SIG-M5 (cell line): ENCODE results near the gene KLK15.
"Not testable (repeated sequence)": the region's sequence is repeated elsewhere in the genome, so short reads cannot be mapped to it uniquely, and the experiment has no call there.

Source experiments
- DNase-seq: peaks from one replicate; lab custom pipeline; 2025; lab: John Stamatoyannopoulos, UW

KLK15 gene

DNA sequence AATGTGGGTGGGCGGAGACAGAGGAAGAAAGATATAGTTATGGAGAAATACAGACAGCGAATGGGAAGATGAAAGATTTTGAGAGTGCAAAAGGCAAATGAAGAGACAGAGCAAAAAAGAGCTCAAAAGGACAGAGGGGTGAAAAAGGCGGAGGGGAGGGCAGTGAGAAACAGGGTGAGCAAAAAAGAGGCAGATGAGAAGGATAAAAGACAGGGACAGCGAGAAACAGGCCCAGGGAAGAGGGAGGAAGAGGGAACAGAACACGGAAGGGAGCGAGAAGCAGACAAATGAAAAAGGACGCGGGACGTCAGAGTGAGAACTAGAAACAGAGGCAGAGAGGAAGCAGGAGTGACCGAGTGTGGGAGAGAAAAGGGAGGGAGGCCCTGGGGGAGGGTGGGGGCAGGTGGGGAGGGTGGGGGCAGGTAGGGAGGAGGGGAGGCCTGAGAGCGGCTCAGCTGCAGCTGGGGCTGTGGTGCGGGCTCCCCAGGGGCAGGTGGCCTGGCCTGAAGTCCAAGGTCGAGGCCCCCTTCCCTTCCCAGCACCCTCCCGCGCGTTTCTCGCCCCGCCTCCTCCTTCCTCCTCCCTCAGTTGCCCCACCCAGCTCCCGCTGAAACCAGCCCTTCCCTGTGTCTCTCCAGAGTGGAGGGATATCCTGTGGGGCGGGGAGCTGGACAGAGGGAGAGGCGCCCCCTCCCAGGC lies 12.7 kb downstream of the KLK15 start:
- DNase-seq, result no peak

DNA sequence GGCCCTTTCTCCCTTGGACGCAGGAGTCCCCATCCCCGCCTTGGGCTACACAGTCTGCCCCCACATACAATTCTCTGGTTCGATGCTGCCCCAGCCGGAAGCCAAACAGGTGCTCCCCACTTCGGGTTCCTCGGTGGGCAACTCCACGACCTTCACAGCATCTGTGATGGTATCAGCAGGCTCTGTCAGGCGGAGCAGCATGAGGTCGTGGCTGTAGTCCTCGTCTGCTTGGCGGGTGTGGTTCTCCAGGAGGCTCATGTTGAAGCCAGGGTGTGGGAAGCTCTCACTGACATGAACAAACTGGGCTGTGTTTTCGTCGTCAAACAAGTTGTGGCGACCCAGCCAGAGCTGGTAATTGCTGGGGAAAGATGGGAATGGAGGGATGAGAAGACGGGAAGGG lies 13.3 kb downstream of the KLK15 start:
- no peak for DNase-seq

DNA sequence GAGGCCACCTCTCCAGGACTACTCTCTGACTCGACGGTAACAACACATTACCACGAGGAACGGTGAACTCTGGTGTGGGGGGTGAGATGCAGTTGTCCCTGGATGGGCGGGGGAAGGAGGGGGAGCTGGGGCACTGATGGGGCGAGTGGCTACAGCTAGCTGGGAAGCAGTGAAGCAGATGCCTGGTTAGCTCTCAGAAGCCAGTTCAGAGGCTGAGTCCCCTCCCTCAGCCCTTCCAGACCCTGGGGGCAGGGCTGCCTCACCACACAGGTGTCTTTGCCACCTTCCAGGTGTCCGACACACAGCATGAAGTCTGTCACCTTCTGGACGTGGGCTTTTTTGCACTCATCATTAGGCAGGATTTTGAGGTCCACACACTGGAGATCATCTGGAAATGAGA lies 13.7 kb downstream of the KLK15 start:
- DNase-seq, result no peak

DNA sequence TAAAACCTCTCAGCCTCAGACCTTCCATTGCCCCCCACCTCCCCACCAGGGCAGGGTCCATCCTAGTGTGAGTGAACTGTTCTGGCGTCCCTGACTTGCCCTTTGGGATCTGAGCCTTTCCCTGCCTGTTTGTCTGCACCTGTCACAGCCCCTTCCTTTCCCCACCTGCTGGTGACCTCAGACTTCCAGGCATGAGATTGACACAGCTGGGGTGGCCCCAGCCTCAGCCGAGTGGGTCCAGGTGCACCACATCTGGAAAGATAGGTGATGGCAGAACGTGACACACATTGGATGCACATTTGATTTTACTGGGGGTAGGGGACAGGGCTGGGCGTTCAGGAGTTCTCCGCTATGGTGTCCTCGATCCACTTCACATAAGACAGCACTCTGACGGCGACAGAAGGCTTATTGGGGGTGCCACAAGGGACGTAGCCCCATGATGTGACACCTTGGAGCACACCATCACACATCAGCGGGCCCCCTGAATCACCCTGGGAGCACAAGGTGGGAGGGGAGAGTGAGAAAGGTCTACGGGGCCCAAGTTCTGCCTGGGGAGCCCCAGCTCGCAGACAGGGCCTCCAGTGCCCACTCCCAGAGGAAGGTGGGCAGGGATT lies 14.4 kb downstream of the KLK15 start:
- no peak for DNase-seq

DNA sequence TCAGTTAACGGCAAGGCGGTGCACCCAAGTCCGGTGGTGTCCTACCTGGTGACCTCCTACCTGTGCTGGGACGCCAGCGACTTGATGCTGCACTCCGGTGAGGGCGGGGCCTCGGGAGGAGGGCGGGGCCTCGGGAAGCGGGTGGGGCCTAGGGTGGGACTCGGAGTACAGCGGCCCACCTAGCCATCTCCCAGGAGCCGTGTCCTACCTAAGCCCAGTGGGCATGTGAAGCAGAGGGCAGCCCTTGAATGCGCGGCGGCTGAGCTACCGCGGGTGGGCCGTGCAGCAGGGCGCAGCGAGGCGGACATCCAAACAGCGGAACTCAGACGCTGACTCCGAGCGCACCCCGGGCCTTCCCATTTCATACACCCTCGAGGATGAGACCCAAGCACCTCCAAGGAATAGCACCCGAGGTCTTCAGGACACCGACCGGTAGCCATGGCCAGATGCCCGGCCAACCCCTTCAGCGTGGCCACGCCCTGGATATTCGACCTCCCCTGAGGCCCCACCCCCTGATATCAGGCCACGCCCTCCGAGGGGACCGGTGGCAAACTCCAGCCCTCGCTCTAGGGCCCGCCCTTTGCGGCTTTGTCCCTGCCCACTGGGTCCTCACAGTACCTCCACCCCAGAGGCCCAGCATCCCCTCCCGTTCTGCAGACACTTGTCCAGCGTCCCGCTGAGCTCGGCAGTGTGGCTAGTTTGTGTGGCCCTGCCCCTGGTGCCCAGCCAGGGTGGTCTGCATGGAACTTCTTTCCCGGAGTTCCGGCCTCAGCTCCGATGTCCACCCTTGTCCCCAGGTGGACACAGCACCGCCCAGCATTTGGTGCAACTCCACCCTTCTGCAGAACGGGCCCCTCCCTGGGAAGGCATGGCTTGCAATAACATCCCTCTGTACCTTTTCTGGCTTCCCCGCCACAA lies 15.2 kb downstream of the KLK15 start:
- DNase-seq, result no peak

DNA sequence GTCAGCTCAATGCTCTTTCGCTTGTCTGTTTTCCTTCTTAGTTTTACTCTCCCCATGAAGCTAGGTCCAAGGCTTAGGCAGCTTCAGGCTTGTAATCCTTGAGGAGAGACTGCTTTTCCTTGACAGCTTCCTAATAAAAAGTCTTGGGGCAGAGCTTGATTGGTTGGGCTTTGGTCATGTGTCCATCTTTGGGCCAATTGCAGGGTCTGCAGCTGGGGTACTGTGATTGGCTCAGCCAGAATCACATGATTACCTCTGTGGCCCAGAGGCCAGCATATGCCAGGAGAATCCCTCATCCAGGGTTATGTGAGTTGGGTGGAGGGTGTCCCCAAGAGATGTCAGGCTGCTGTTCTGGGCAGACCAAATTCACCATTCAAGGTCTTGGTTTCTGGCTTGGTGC lies 17.9 kb downstream of the KLK15 start:
- DNase-seq, result no peak

DNA sequence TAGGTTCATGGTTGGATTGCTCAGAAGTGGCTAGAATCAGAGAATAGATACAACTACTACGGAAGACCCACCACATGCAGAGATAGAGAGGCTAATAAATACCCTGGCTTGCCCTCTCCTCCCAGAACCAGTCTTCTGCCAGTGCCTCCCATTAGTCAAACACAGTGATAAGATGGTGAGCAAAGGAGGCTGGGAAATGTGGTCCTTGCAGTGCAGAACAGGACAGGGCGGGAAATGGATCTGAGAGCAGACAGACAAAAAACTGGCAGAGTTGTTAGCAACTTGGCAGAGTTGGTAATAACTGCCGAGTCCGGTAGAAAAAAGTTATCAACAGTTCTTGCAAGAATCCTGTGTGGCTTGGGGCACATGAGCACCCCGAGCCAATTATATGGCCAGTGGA lies 18.5 kb downstream of the KLK15 start:
- no peak for DNase-seq

DNA sequence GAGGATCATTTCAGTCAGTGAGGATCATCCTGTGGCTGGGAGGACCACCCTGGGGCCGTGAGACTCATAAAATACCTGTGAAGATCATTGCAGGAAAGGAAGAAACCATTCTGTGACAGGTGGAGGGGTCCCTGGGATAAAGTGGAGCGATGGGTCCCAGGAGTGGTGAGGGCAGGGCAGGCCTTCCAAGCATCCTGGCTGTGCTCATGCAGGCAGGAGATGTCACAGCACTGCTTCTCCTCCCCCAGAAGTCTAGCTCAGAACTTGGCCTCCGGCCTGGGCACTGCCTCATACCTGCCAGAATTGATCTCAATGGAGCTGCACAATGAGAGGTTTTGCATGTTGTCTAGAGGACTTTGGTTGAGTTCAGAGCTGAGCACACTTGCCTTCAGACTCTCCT lies 20.9 kb downstream of the KLK15 start:
- DNase-seq, result no peak

DNA sequence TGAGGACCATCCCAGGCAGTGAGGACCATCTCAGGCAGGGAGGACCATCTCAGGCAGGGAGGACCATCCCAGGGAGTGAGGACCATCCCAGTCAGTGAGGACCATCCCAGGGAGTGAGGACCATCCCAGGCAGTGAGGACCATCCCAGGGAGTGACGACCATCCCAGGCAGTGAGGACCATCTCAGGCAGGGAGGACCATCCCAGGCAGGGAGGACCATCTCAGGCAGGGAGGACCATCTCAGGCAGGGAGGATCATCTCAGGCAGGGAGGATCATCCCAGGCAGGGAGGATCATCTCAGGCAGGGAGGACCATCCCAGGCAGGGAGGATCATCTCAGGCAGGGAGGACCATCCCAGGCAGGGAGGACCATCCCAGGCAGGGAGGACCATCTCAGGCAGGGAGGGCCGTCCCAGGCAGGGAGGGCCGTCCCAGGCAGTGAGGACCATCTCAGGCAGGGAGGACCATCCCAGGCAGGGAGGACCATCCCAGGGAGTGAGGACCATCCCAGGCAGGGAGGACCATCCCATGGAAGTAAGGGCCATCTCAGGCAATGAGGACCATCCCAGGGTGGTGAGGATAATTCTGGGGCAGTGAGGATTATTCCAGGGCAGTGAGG lies 21.6 kb downstream of the KLK15 start:
- not testable (repeated sequence) for DNase-seq

DNA sequence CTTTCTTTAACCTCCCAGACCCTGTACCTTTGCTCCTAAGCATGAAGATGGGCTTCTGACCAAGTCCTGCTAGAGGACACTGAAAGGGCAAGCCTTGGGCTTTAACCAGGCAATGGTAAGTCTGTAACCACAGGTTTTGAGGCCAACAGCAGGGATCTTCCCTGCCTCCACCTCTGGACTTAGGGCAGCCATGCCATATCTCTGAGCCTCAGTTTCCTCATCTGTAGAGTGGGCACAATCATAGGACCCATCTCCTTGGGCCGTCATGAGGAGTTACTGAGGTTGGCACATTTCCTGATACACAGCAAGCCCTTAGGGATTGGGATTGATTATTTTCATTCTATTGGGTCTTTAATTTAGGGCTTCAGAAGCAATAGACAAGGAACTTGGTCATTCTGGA lies 24.5 kb downstream of the KLK15 start:
- DNase-seq, result no peak

DNA sequence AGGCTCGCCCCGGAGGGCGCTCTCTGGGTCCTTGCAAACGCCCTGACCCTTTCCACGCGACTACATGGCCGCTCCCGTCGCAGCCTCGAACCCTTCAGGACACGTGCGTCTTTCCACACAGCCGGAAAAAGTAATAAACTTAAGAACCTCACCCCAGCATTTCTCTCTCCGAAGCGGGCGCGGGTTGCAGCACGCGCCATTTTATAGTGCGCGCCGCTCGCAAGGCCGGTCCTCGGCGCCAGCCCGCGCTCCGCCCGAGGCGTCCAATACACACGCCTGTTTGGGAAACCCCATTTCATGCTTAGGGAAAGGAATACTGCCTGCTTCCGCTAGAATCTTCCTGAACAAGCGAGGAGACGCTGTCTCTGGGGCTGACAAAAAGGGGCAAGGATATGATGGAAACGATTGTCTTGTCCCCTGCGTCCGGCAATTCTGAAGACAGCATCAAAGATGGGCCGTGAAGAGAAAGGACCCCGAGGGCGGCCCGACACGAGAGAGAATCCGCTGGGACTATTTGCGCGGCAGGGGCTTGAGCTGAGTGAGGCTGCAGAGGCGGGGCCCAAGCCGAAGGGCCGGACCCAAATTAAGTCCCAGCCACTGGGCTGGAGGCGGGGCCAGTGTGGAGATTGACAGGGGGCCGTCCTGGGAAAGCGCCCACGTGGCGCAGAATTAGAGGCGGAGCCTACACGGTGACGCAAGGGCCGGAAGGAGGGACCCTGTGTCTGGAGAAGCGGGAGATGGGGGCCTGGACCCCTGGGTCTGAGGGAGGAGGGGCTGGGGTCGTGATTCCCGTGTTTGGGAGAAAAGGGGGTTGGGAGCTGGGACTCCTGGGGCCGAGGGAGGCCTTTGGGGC lies 28.7 kb downstream of the KLK15 start:
- peak; percentile 88 for DNase-seq

DNA sequence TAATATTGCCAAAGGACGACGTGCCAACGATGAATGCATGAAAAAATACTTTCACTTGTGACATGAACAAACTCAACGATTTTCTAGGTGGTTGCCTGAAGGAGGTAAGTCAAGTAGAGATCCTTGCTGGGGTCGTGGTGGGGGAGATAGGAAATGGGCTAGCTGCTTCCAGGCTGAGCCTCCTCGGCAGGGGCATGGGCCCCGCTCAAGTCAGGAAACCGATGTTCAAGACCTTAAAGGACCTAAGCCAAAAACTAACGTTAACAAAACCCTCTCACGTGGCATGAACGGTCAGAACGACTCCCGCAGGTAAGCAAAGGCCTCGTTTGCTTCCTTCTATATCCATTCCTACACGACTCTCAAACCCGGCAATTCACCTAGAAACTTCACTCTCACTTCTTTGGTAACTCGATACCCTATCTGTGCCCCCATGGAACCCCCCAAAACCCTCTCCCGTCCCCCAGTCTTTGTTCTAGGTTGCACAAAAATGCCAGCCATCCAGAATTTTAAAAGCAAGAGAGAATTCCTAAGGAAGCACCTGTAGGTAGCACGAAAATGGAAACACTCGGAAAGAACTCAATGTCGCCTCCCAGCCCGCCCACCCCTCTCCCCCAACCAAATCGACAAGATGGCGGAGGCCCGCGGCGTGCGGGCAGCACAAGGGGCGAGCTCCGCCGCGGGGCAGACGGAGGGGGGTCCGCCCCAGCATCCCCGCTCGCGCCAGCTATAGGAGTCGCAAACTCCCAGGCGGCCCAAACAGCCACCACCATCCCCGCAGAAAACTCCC lies 29.5 kb downstream of the KLK15 start:
- no peak for DNase-seq

DNA sequence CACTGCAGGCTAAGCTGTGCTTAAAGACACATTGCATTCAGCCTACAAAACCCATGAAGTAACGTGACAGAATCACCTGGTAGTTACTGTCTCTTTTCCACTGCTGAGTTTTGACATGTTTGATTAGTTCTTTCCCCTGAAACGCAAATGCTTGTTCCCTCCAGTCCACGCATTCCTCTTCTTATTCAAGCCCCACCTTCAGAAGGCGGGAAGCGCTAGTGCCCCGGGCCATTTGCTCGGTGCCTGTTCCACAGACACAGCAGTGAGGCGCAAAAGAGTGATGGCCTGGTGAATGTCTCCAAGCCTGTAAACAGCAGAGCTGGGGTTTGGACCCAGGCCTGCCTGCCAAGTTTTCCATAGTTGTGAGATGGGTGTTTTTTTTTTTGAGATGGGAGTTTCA lies 32.3 kb downstream of the KLK15 start:
- no peak for DNase-seq

DNA sequence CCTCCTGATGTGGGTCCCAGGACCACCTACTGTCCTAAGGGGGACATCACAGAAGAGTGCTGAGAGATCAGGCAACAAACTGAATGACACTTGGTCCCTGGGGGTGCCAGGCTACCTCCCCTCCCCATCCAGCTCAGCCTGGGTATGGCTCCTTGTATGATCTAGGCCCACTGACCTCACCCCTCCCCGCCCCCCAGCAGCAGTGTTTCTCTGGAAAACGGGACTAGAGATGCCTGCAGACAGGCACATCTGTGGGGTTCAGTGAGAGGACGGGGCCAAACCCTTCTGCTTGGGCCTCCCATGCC lies 33.9 kb downstream of the KLK15 start:
- no peak for DNase-seq

DNA sequence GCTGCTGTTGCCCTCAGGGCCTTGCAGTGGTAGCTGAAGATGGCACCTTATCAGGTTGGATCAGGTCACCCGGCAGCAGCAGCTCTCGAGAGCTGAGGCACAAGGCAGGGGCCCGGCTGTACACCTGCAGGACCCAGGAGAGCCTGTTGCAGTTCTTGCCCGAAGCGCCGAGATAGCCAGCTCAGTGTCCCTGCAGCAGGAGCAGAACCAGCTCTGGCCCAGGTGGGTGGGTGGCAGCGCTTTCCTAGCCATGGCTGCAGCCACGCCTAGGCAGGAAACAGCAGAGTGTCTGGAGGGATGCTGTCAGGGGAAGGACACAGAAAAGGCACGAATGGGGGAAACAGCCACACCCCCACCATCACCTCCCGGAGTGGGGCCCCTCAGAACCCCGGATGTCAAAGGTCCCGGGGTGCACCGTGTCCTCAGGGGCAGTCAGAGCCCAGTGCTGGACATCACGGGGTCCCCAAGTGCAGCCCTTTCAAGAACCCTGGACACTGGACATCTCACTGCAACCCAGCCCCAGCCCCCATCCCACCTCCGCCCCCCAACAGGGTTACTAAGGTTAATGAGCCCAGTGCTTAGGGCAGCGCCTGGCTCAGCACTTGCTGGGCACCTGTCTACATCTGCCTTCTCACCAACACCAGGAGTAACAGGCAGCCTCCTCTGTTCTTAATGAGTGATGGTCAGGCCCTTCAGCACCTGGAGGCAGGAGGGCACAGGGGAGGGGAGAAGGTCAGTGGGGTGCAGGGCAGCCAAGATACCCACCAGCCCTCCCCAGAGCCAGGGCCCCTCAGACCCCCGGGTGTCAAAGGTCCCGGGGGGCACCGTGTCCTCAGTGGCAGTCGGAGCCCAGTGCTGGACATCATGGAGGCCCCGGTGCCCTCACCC lies 34.5 kb downstream of the KLK15 start:
- no peak for DNase-seq

DNA sequence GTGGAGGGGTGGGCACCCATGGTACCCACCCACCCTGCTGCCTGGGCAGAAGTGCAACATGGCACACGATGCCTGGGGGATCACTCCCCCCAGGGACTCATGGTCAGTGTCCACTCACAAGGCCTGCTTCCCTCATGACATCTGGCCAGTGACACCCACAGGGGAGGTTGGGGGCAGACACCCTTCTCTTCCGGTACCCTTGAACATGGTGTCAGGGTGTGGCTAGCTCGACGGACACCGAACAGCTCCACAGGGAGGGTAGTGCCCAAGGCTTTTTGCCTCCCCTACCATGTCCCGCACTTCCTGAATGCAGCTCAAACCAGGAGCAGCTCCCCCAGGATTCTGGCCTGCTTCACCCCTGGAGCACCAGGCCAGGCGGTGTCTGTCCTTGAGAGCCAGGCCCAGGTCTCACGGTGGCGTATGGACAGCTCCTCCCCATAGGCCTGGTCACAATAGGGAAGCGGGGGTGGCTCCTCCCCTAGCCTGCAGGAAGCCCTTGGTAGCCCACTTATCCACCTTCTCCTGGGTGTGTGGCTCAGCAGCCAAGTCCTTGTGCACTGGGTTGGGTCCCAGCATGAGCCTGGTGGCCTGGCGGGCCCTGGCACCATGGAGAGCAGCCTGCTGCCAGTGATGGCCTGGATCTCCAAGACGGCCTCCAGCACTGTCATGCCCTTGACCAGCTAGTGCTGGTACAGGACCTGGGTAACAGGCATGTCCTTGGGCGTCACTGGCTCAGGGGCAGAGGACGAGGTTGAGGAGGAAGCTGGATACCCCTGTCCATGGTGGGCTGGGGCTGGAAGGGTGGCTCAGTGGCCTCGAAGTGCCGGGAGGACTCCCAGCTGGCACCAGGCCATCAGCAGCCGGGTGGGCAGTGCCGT lies 35.4 kb downstream of the KLK15 start:
- DNase-seq, result no peak

DNA sequence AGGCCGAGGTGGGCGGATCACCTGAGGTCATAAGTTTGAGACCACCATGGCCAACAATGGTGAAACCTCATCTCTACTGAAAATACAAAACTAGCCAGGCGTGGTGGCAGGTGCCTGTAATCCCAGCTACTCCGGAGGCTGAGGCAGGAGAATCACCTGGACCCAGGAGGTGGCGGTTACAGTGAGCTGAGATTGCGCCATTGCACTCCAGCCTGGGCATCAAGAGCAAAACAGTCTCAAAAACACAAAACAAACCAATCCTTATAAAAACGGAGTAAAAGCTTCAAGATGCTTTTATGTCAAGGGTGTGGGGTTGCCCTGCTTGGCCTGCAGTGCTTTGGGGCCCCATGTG lies 36.0 kb downstream of the KLK15 start:
- DNase-seq, result no peak

DNA sequence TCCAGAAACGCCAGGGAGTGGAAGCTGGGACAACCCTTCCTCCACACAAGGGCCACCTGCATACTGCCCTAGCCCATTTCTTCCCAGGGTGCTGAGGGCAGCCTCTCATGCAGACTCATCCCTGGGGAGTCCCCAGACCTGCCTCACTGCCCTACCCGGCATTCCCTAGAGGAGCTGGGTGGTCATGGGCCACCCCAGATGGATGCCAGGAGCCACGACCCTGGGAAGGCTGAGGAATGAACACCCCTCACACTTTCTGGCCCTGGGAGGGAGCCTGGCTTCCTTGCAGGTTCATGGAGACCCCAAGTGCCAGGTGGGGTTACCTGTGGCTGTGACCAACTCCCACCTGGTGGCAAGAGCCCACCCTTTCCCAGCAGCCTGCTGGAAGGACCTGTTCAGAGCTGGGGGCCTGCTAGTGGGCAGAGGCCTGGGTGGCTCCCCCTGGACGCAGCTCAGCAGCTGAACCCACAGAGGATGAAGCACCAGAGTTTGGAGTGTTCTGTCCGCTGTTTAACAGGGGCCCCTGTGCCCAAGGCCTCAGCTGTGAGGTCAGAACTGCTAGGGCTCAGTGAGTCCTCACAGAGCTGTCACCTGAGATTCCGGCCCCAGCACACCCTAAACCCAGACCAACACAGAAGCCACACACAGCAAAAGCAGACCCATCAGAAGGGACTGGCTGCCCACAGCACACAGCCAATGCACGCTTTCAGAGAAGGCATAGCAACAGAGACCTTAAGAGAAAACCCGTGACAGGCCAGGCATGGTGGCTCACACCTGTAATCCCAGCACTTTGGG lies 36.5 kb downstream of the KLK15 start:
- no peak for DNase-seq
